Spleen (tissue), 13 donors: ENCODE measurements around the gene HNRNPL. TPM values are rescaled to one million over a fixed set of nuclear protein-coding genes. Genes with fewer than 3 reads are reported as not detected.
A peak's percentile ranks its signal among the peaks of the same experiment; 100 is the strongest.

Experiments used
- DNase-seq: peaks from one replicate; pipeline ENCODE4 v3.0.0-alpha.2; 2020
- H3K27ac ChIP-seq, 8 donors: fragments of 200-600 bp; sonication (generic) in 7 of 8; 1 replicate in 4 of 8; 2 replicates in 4 of 8; pipeline versions ENCODE4 v1.5.0 to v1.8.0; 2016 to 2021; ENCODE audit warnings: inconsistent platforms in 4 of 8, mild to moderate bottlenecking in 4 of 8, moderate library complexity in 1 of 8
- H3K27me3 ChIP-seq, 7 donors: fragments of 200-600 bp; sonication (generic) in 6 of 7; replicated peaks in 1 of 7; 1 replicate in 4 of 7; 2 replicates in 3 of 7; pipeline versions ENCODE4 v1.5.0 to v1.8.0; 2016 to 2021; ENCODE audit warnings: inconsistent platforms in 3 of 7, mild to moderate bottlenecking in 1 of 7
- H3K36me3 ChIP-seq, 6 donors: fragments of 200-600 bp; sonication (generic) in 5 of 6; 1 replicate in 4 of 6; 2 replicates in 2 of 6; pipeline versions ENCODE4 v1.5.0 to v1.8.0; 2016 to 2021; ENCODE audit warnings: inconsistent platforms in 2 of 6
- H3K4me1 ChIP-seq, 6 donors: fragments of 200-600 bp; sonication (generic) in 5 of 6; 1 replicate in 3 of 6; 2 replicates in 3 of 6; pipeline versions ENCODE4 v1.5.0 to v1.8.0; 2016 to 2021; ENCODE audit warnings: inconsistent platforms in 3 of 6
- H3K4me3 ChIP-seq, 8 donors: fragments of 200-600 bp; sonication (generic) in 7 of 8; 1 replicate in 4 of 8; 2 replicates in 4 of 8; pipeline versions ENCODE4 v1.5.0 to v1.8.0; 2016 to 2021; ENCODE audit warnings: inconsistent platforms in 4 of 8, mild to moderate bottlenecking in 4 of 8, moderate library complexity in 2 of 8
- H3K9me3 ChIP-seq, 8 donors: fragments of 200-600 bp; sonication (generic) in 7 of 8; 1 replicate in 4 of 8; 2 replicates in 4 of 8; pipeline versions ENCODE4 v1.5.0 to v1.8.0; 2016 to 2021; ENCODE audit warnings: inconsistent platforms in 4 of 8
- CTCF ChIP-seq, 11 experiments: fragments of 200-600 bp in 7 of 11; fragments of 450-650 bp in 4 of 11; sonication (generic) in 4 of 11; IDR thresholded peaks in 8 of 11; conservative IDR thresholded peaks in 3 of 11; 1 replicate in 7 of 11; 2 replicates in 4 of 11; pipeline versions ENCODE4 v1.4.0 to v1.8.0; 2016 to 2021; ENCODE audit warnings: antibody characterized with exemption in 11 of 11, inconsistent platforms in 4 of 11, mild to moderate bottlenecking in 1 of 11
- POLR2A ChIP-seq, 3 donors: fragments of 450-650 bp; IDR thresholded peaks; one replicate each; pipeline ENCODE4 v1.5.1; 2017; ENCODE audit warnings: antibody characterized with exemption in 3 of 3, mild to moderate bottlenecking in 1 of 3
- POLR2AphosphoS5 ChIP-seq, 3 donors: sonication (generic); formaldehyde crosslinking; IDR thresholded peaks; one replicate each; pipeline ENCODE4 v1.5.1; 2017; ENCODE audit warnings: antibody characterized with exemption in 3 of 3
- WGBS, 5 donors: extraction: QIAGEN DNeasy Blood & Tissue Kit in 3 of 5; methylation state at CpG; one replicate each; pipeline versions ENCODE4 v1.1.5 to v1.1.7; 2013 to 2018; 5-methylcytosine and 5-hydroxymethylcytosine counted together
- intact Hi-C: fragments of 100-400 bp; cut with DNase I; formaldehyde crosslinking; loops from one replicate; pipeline ENCODE4 v1.15.0; 2023; ENCODE audit warnings: low total_unique reads
- long read RNA-seq, 2 donors: transcript quantifications; one replicate each; lab custom pipeline, GENCODE V29; 2026
- polyA plus RNA-seq, 3 donors: library from polyadenylated mRNA; stranded (reverse); fragments of 200-250 nt; gene quantifications; one replicate each; pipeline ENCODE4 v1.2.1, GENCODE V29; 2013
- total RNA-seq, 7 donors: library from RNA; depleted of rRNA in 3 of 7; stranded (reverse); fragments of >200 nt in 3 of 7; fragmentation: NEBNext Ultra II Directional in 4 of 7; extraction: Animal tissue kit (Norgen Biotek cat#: 25700) in 4 of 7; gene quantifications; one replicate each; pipeline versions ENCODE4 v1.1.0 to v1.2.1, GENCODE V29; 2016 to 2021
- donor health status: healthy with polysubstance abuse.
- donor health status: DM: no; HTN: no; CAD: no; lungs with moderate emphysema.
- donor health status: DM: no; HTN: no; CAD: no.
- donor health status: Bipolar disorder and iron deficiency.
- donor health status: healthy.
- donor health status: DM: no; HTN: no; CAD: no.
- donor health status: DM: yes; HTN: yes; CAD: no.

Gene HNRNPL
- total RNA-seq, result 100 to 1,000 TPM; 188 to 357 (median 294) TPM
- polyA plus RNA-seq, result 100 to 1,000 TPM; 147 to 175 (median 168) TPM
- long read RNA-seq, donor 1, transcript HNRNPL-201 (13 exons, 2,471 nt), result major isoform, 29 of 92 reads
- long read RNA-seq, donor 1, partial matches to known transcripts, result 52 of 92 reads
- long read RNA-seq, donor 1, other reads (novel, unspliced or antisense), result 0 of 92 reads
- long read RNA-seq, donor 2, transcript HNRNPL-201 (13 exons, 2,471 nt), result major isoform, 37 of 179 reads
- long read RNA-seq, donor 2, partial matches to known transcripts, result 133 of 179 reads
- long read RNA-seq, donor 2, other reads (novel, unspliced or antisense), result 0 of 179 reads

GRCh38 chr19:38849860-38850435 is at the start of gene HNRNPL:
Gene HNRNPL, minus strand, starts transcription at chr19:38849986. Its CDS starts 20 bp downstream, at chr19:38849966.
- WGBS, 5 donors, result 0 to 1% (median 0%) methylated on average over 32 to 50 of the region's 50 CpGs
- H3K4me3 ChIP-seq, result peak within 1 kb of the TSS; percentile 53 to 91 (median 66)
- H3K4me1 ChIP-seq, result peaks cover 33 to 76% (median 65%) of the 10 kb centered on the region in 6 donors
- H3K27ac ChIP-seq, result peak within 1 kb of the TSS; percentile 92 to 100 (median 100)
- TF ChIP-seq CTCF (IDR thresholded peaks at IDR 0.05 in 8 of 11, conservative IDR thresholded peaks at IDR 0.05 in 3 of 11), result peak in 10 of 11 experiments; percentile 26 to 71 (median 62)
- TF ChIP-seq POLR2A (IDR thresholded peaks at IDR 0.05), result peak; percentile 88 to 95 (median 91)
- peak; percentile 98 to 99 (median 99) for TF ChIP-seq POLR2AphosphoS5 (IDR thresholded peaks at IDR 0.05)
- no peaks in the 10 kb centered on the region for H3K9me3 ChIP-seq
- peak; percentile 99 for DNase-seq
- intact Hi-C loops, result no loop called here
- H3K36me3 ChIP-seq, result peaks cover 0 to 39% (median 29%) of the 10 kb centered on the region in 6 donors
- H3K27me3 ChIP-seq, result no peaks in the 10 kb centered on the region

DNA sequence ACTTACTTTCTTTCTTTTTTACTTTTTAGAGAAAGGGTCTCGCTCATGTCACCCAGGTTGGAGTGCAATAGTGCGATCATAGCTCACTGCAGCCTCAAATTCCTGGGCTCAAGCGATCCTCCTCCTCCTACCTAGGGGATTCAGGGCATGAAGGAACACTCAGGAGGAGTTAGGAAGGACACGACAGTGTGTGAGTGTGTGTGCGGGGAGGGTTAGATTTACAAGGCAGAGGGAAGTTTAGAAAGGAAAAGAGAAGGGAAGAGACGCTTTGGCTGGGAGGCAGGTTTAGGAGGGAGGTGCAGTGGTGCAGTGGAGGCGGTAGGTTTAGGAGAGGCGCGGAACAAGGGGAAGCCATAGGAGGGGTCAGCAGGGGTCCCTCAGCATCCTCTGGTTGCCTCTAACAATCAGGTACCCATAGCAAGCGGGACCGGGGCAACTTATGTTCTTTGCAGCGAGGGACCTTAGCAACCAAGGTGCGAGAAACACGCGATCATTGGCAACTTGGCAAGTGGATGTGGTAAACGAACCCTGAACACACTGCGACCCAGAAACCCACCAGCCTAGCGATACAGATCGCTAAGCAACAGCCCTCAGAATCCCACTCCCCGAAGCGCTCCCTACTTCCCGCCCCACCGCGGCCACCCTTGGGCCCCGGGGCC is 49.1 kb upstream of the HNRNPL start:
- H3K4me3 ChIP-seq, result peak overlapping the region; percentile 63 to 97 (median 90)
- peaks cover 0 to 22% (median 0%) of the 10 kb centered on the region in 6 donors for H3K36me3 ChIP-seq
- no peaks in the 10 kb centered on the region for H3K9me3 ChIP-seq
- H3K4me1 ChIP-seq, result peaks cover 13 to 90% (median 40%) of the 10 kb centered on the region in 6 donors
- TF ChIP-seq POLR2A (IDR thresholded peaks at IDR 0.05) (no peak), CTCF (IDR thresholded peaks at IDR 0.05 in 8 of 11, conservative IDR thresholded peaks at IDR 0.05 in 3 of 11) (no peak), POLR2AphosphoS5 (IDR thresholded peaks at IDR 0.05) (no peak)
- WGBS, 5 donors, result 7 to 17% (median 11%) methylated on average over 16 to 25 of the region's 25 CpGs
- no peak for DNase-seq
- no peaks in the 10 kb centered on the region for H3K27me3 ChIP-seq
- H3K27ac ChIP-seq, result peak overlapping the region; percentile 81 to 94 (median 92)
- intact Hi-C loops, result no loop called here

DNA sequence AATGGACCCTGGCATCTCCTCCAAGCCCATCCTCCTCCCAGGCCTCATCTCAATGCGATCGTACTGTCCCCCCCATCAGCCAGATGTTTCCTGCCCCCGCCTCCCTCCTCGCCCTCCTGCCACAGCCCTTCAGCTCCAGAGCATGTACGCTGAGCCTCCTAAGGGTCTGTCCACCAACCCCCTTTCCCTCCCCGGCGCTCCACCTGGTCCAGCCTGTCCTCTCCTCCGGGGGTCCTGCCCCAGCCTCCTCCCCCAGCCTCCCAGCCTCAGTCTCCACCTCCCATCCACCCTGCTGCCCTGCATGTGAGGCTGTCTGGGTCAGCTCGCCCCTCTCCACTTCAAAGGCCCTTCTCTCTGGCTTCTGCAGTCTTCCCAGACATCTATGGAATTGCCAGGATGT is 45.2 kb upstream of the HNRNPL start:
- 39 to 54% (median 44%) methylated on average over 9 of the region's 9 CpGs for WGBS, 5 donors
- no peak for DNase-seq
- no peaks in the 10 kb centered on the region for H3K9me3 ChIP-seq
- H3K27ac ChIP-seq, result no peak overlapping the region
- H3K4me3 ChIP-seq, result no peak overlapping the region
- intact Hi-C loops, result no loop called here
- H3K4me1 ChIP-seq, result peaks cover 12 to 64% (median 33%) of the 10 kb centered on the region in 6 donors
- H3K36me3 ChIP-seq, result peaks cover 0 to 52% (median 13%) of the 10 kb centered on the region in 6 donors
- no peaks in the 10 kb centered on the region for H3K27me3 ChIP-seq
- TF ChIP-seq POLR2AphosphoS5 (IDR thresholded peaks at IDR 0.05), result no peak
- TF ChIP-seq CTCF (IDR thresholded peaks at IDR 0.05 in 8 of 11, conservative IDR thresholded peaks at IDR 0.05 in 3 of 11), result no peak
- no peak for TF ChIP-seq POLR2A (IDR thresholded peaks at IDR 0.05)
